Stimulated activated CD4-positive, alpha-beta T cell treated with anti-CD3 and anti-CD28 coated beads, Interleukin-12 subunit alpha, Interleukin-12 subunit beta, amount 100 ng/mL, for 4 hours (primary cell): ENCODE results near the gene TMCO2.

ENCODE experiments used
- DNase-seq: peaks from one replicate; pipeline ENCODE4 v3.0.0-alpha.2; 2020

Gene TMCO2

GRCh38 chr1:40258445-40258769 is 10.7 kb downstream of the TMCO2 start:
- no peak for DNase-seq

GRCh38 chr1:40264354-40264781 is 16.6 kb downstream of the TMCO2 start:
- DNase-seq = no peak

GRCh38 chr1:40265298-40265697 is 17.6 kb downstream of the TMCO2 start:
- no peak for DNase-seq

GRCh38 chr1:40265919-40266318 is 18.2 kb downstream of the TMCO2 start:
- DNase-seq = no peak

- no peak for DNase-seq
These were observed 19.2 kb downstream of the TMCO2 start for GRCh38 chr1:40266786-40267535.

GRCh38 chr1:40267767-40268187 is 20.0 kb downstream of the TMCO2 start:
- no peak for DNase-seq

- DNase-seq = no peak
These were observed 20.5 kb downstream of the TMCO2 start for GRCh38 chr1:40268211-40268610.

GRCh38 chr1:40270152-40270834 is 22.6 kb downstream of the TMCO2 start:
- no peak for DNase-seq

- no peak for DNase-seq
These were observed 25.0 kb downstream of the TMCO2 start for GRCh38 chr1:40272653-40273213.

GRCh38 chr1:40273547-40274166 is 25.9 kb downstream of the TMCO2 start:
- DNase-seq = no peak

GRCh38 chr1:40274331-40274730 is 26.6 kb downstream of the TMCO2 start:
- no peak for DNase-seq

GRCh38 chr1:40276122-40276521 is 28.4 kb downstream of the TMCO2 start:
- DNase-seq = no peak

- DNase-seq = no peak
These were observed 34.1 kb downstream of the TMCO2 start for GRCh38 chr1:40281853-40282252.

- DNase-seq = no peak
These were observed 43.6 kb downstream of the TMCO2 start for GRCh38 chr1:40291293-40291692.

GRCh38 chr1:40299366-40300248 is 51.9 kb downstream of the TMCO2 start:
- DNase-seq = no peak

- no peak for DNase-seq
These were observed 52.5 kb downstream of the TMCO2 start for GRCh38 chr1:40300249-40300567.

- no peak for DNase-seq
These were observed 52.9 kb downstream of the TMCO2 start for GRCh38 chr1:40300651-40301050.

- no peak for DNase-seq
These were observed 53.3 kb downstream of the TMCO2 start for GRCh38 chr1:40301066-40301465.
